ENCODE measurements around the gene CHIT1.

Gene CHIT1

GRCh38 chr1:203204756-203205155 is 24.7 kb downstream of the CHIT1 start:
- Histone ChIP-seq H3K27me3 (peaks cover 0 to 9% of the 10 kb centered on the region in 2 donors), H3K4me1 (peaks cover 0 to 5% (median 3%) of the 10 kb centered on the region in 4 donors), H3K9me3 (no peaks in the 10 kb centered on the region), H3K4me3 (no peak overlapping the region), H3K36me3 (no peaks in the 10 kb centered on the region), H3K27ac (no peak overlapping the region)
- TF ChIP-seq CTCF (IDR thresholded peaks at IDR 0.05): no peak
- intact Hi-C loops (cut with DNase I; ENCODE audit: low total_unique reads): no loop called here
- DNase-seq: peak in 1 of 2 donors; percentile 42

GRCh38 chr1:203202431-203203245 is 26.8 kb downstream of the CHIT1 start:
- Histone ChIP-seq H3K9me3 (no peaks in the 10 kb centered on the region), H3K27ac (peak overlapping the region in 1 of 2 donors; percentile 25), H3K4me3 (no peak overlapping the region), H3K4me1 (peaks cover 0 to 12% (median 6%) of the 10 kb centered on the region in 4 donors), H3K27me3 (peaks cover 0 to 23% of the 10 kb centered on the region in 2 donors), H3K36me3 (no peaks in the 10 kb centered on the region)
- TF ChIP-seq CTCF (IDR thresholded peaks at IDR 0.05): no peak
- DNase-seq: peak; percentile 74 to 82
- intact Hi-C loops (cut with DNase I; ENCODE audit: low total_unique reads): no loop called here

GRCh38 chr1:203201516-203202205 is 27.8 kb downstream of the CHIT1 start:
- Histone ChIP-seq H3K27ac (peak overlapping the region in 1 of 2 donors; percentile 25), H3K4me1 (peaks cover 0 to 12% (median 6%) of the 10 kb centered on the region in 4 donors), H3K4me3 (no peak overlapping the region), H3K9me3 (no peaks in the 10 kb centered on the region), H3K27me3 (peaks cover 0 to 23% of the 10 kb centered on the region in 2 donors), H3K36me3 (no peaks in the 10 kb centered on the region)
- no peak for TF ChIP-seq CTCF (IDR thresholded peaks at IDR 0.05)
- DNase-seq: peak in 1 of 2 donors; percentile 39
- intact Hi-C loops (cut with DNase I; ENCODE audit: low total_unique reads): no loop called here

GRCh38 chr1:203200916-203201315 is 28.6 kb downstream of the CHIT1 start:
- peaks cover 0 to 11% (median 6%) of the 10 kb centered on the region in 4 donors for H3K4me1 ChIP-seq
- no peaks in the 10 kb centered on the region for H3K9me3 ChIP-seq
- peak in 1 of 2 donors; percentile 16 for DNase-seq
- peak overlapping the region in 1 of 2 donors; percentile 28 for H3K27ac ChIP-seq
- H3K4me3 ChIP-seq: no peak overlapping the region
- H3K27me3 ChIP-seq: peaks cover 0 to 23% of the 10 kb centered on the region in 2 donors
- intact Hi-C loops (cut with DNase I; ENCODE audit: low total_unique reads): no loop called here
- no peaks in the 10 kb centered on the region for H3K36me3 ChIP-seq
- no peak for TF ChIP-seq CTCF (IDR thresholded peaks at IDR 0.05)

GRCh38 chr1:203199816-203200571 is 29.5 kb downstream of the CHIT1 start:
- peaks cover 0 to 11% (median 6%) of the 10 kb centered on the region in 4 donors for H3K4me1 ChIP-seq

More at GRCh38 chr1:203199816-203200571, 29.5 kb downstream of the CHIT1 start:
- H3K9me3 ChIP-seq: no peaks in the 10 kb centered on the region
- H3K27me3 ChIP-seq: peaks cover 0 to 23% of the 10 kb centered on the region in 2 donors
- no peak for TF ChIP-seq CTCF (IDR thresholded peaks at IDR 0.05)
- intact Hi-C loops (cut with DNase I; ENCODE audit: low total_unique reads): no loop called here
- H3K36me3 ChIP-seq: no peaks in the 10 kb centered on the region
- DNase-seq: peak; percentile 50 to 65
- peak overlapping the region; percentile 16 to 30 for H3K27ac ChIP-seq
- H3K4me3 ChIP-seq: no peak overlapping the region

Data from tibial artery (tissue), 4 donors.